Mesothelial cell of epicardium (in vitro differentiated cells): ENCODE results near the gene ISG15. TPM values are rescaled to one million over a fixed set of nuclear protein-coding genes. Genes with fewer than 3 reads are reported as not detected.

Experiments
- DNase-seq, 2 experiments: peaks; one replicate each; pipeline ENCODE4 v3.0.0; 2021; ENCODE audit warnings: low spot score in 2 of 2; ENCODE audit not compliant: unreplicated experiment in 2 of 2
- H3K27ac Mint-ChIP-seq: 2 replicates; pipeline ENCODE4 v1.8.0; 2021; ENCODE audit warnings: mixed read lengths
- H3K27me3 Mint-ChIP-seq: 2 replicates; pipeline ENCODE4 v1.8.0; 2021; ENCODE audit warnings: low read depth, mixed read lengths
- H3K36me3 Mint-ChIP-seq: 2 replicates; pipeline ENCODE4 v1.8.0; 2021; ENCODE audit warnings: mixed read lengths
- H3K4me1 Mint-ChIP-seq: 2 replicates; pipeline ENCODE4 v1.8.0; 2021; ENCODE audit warnings: mixed read lengths
- H3K4me3 Mint-ChIP-seq: 2 replicates; pipeline ENCODE4 v1.8.0; 2021; ENCODE audit warnings: mild to moderate bottlenecking, moderate library complexity, mixed read lengths
- H3K9me3 Mint-ChIP-seq: 2 replicates; pipeline ENCODE4 v1.8.0; 2021; ENCODE audit warnings: mixed read lengths
- total RNA-seq: library from RNA; stranded (reverse); gene quantifications from 3 replicates; pipeline ENCODE4 v1.2.1, GENCODE V29; 2021
- TF ChIP-seq, protein P1 (sequence below): fragments of 200-600 bp; sonication (generic); IDR thresholded peaks from one replicate; pipeline ENCODE4 v1.5.0; 2021; ENCODE audit warnings: antibody characterized with exemption; ENCODE audit not compliant: unreplicated experiment

ISG15 gene
- total RNA-seq, 1 donor from 2014 or later: 139 TPM

DNA sequence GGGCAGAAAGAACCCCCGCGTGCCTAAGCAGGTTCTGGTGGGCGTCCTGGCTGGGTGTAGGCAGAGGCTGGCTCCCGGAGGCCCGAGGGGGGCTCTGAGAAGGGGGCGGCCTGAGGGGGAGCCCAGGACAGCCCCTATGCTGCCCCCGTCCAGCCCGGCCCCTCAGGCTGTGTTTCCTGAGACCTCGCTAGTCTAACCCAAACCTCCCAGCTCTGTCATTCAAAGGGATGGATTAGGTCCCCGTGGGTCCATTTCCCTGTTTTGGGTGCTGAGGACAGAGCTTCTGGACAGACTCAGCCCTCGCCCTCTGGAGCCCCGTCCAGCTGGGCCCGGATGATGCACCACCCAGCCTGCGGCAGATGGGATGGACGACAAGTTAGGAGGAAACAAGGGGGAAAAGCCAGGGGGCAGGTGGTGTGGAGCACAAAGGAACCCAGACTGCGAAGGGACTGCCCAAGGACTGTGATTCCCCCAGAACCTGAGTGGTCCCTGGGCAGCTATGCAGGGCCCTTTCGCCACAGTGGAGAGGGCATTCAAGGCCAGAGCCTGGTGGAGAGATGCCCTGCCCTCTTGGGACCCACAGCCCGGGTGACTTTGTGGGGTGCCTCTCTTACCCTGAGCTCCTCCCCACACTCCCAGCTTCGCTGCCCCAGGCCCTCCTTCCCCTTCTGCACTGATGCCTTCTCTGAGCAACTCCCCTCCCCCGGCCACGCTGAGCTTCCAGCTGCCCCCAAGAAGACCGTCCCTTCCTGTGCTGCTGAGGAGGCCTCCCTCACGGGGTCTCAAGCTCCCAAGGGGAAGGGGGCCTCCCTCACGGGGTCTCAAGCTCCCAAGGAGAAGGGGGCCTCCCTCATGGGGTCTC is 16.2 kb upstream of the ISG15 start:
- TF ChIP-seq, protein P1, sequence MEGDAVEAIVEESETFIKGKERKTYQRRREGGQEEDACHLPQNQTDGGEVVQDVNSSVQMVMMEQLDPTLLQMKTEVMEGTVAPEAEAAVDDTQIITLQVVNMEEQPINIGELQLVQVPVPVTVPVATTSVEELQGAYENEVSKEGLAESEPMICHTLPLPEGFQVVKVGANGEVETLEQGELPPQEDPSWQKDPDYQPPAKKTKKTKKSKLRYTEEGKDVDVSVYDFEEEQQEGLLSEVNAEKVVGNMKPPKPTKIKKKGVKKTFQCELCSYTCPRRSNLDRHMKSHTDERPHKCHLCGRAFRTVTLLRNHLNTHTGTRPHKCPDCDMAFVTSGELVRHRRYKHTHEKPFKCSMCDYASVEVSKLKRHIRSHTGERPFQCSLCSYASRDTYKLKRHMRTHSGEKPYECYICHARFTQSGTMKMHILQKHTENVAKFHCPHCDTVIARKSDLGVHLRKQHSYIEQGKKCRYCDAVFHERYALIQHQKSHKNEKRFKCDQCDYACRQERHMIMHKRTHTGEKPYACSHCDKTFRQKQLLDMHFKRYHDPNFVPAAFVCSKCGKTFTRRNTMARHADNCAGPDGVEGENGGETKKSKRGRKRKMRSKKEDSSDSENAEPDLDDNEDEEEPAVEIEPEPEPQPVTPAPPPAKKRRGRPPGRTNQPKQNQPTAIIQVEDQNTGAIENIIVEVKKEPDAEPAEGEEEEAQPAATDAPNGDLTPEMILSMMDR: no peak
- Mint-ChIP-seq H3K4me3 (peak overlapping the region; percentile 54), H3K36me3 (peaks cover 4% of the 10 kb centered on the region), H3K4me1 (peaks cover 17% of the 10 kb centered on the region), H3K27ac (no peak overlapping the region), H3K9me3 (peaks cover 6% of the 10 kb centered on the region), H3K27me3 (peaks cover 12% of the 10 kb centered on the region)
- no peak for DNase-seq

DNA sequence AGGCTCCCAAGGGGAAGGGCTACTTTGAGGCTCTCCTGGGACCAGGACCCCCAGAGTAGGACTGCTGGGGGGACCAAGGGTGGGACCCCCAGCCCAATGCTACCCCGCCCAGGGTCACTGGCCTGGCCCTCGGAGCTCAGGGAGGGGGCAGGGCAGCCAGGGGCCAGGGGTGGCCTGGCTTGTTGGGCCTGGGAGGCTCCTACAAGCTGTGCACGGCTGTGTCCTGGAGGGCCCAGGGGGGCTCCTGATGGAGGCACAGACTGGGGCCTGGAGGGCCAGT is 15.6 kb upstream of the ISG15 start:
- peak overlapping the region; percentile 54 for H3K4me3 Mint-ChIP-seq
- H3K36me3 Mint-ChIP-seq: peaks cover 1% of the 10 kb centered on the region
- no peak for DNase-seq
- peaks cover 17% of the 10 kb centered on the region for H3K4me1 Mint-ChIP-seq
- TF ChIP-seq, protein P1: no peak
- H3K27ac Mint-ChIP-seq: no peak overlapping the region
- peaks cover 3% of the 10 kb centered on the region for H3K9me3 Mint-ChIP-seq
- H3K27me3 Mint-ChIP-seq: peaks cover 11% of the 10 kb centered on the region

DNA sequence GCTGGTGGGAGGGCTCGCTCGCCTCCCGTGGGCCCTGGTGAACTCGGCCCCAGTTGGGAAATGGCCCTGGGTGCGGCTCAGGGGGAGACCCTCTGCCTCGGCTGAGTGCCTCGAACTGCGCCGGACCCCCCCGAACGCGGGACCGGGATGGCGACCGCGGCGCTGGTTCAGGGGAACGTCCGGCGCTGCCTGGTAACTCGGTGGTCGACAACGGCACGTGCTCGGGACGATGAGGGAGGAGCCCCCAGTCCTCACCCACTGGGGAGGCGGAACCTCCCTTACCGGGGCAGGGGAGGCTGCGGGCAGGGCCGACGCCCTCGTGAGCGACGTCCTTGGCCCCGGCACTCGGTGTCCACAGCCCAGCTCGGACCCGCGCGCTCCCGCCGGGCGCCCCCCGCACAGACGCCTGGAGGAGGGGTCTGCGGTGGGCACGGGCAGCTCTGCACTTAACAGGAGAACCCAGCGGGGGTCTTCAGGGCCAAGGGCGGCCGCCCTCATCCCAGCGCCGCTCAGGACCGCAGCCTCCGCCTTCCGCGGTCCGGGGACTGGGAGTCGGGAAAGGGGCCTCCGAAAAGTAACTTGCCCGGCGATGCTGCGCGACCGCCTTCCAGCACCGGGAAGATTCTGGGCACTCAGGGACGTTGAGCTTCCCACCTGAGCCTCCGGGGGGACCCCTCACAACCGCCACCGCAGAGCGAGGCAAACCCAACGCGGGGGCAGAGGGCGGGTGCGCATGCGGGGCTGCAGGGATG is 15.1 kb upstream of the ISG15 start:
- Mint-ChIP-seq H3K4me1 (peaks cover 17% of the 10 kb centered on the region), H3K27me3 (peaks cover 10% of the 10 kb centered on the region), H3K4me3 (peak overlapping the region; percentile 72), H3K9me3 (no peaks in the 10 kb centered on the region), H3K27ac (peak overlapping the region; percentile 64), H3K36me3 (no peaks in the 10 kb centered on the region)
- TF ChIP-seq, protein P1: no peak
- DNase-seq: peak in 1 of 2 experiments; percentile 51

DNA sequence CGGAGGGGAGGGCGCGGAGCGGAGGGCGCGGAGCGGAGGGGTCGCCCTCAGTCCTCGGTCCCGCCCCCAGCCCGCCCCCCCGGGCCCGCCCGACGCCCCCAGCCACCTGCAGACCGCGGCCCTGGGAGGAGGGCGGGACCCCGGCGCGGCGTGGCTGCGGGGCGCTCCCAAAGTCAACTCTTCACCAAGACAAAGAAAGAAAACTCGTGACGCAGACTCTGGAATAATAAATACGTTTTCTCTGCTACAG is 14.6 kb upstream of the ISG15 start:
- peaks cover 17% of the 10 kb centered on the region for H3K4me1 Mint-ChIP-seq
- H3K27me3 Mint-ChIP-seq: peaks cover 10% of the 10 kb centered on the region
- H3K36me3 Mint-ChIP-seq: no peaks in the 10 kb centered on the region
- no peak overlapping the region for H3K27ac Mint-ChIP-seq
- H3K4me3 Mint-ChIP-seq: peak overlapping the region; percentile 72
- DNase-seq: no peak
- TF ChIP-seq, protein P1: no peak
- H3K9me3 Mint-ChIP-seq: no peaks in the 10 kb centered on the region

DNA sequence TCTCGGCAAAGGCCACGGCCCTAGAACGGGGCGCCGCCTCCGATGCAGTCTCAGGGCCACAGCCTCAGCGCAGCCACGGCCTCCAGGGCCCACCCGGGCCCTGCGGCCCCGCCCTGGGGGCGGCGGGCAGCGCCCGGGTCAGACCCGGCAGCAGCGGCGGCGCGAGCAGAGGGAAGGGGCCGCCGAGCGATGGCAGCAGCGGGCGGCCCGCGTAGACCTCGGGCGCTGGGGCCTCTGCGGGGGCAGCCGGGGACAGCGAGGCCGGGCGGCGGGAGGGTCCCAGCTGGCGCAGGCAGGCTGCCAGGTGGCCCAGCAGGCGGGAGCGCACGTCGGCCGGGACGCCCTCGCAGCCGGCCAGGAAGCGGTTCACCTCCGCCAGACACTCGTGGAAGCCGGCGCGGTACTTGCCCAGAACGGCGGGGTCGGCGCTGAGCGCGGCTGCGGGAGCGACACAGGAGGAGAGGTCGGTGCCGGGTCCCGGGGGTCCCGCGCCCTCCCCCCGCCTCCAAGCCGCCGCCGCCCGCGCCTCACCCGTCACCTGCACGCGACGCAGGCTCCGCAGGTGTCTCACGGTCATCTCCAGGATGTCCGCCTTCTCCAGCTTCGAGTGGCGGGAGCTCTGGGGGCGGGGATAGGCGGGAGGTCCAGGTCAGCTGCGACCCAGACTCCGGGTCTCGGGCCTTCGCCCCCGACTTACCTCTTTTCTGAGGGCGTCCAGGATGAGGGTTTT is 14.1 kb upstream of the ISG15 start:
- Mint-ChIP-seq H3K36me3 (no peaks in the 10 kb centered on the region), H3K4me1 (peaks cover 17% of the 10 kb centered on the region), H3K9me3 (no peaks in the 10 kb centered on the region), H3K4me3 (peak overlapping the region; percentile 72), H3K27ac (peak overlapping the region; percentile 47), H3K27me3 (peaks cover 10% of the 10 kb centered on the region)
- peak; percentile 31 to 63 for DNase-seq
- TF ChIP-seq, protein P1: no peak
